Mucosa of rectum (tissue), 2 donors: ENCODE data around the gene TNFRSF18.

Experiments used
- H3K27ac ChIP-seq, 2 donors: one replicate each; pipeline ENCODE4 v1.7.0; 2013; ENCODE audit warnings: inconsistent platforms in 2 of 2, low read depth in 2 of 2, low read length in 2 of 2
- H3K27me3 ChIP-seq, 2 donors: one replicate each; pipeline ENCODE4 v1.7.0; 2013; ENCODE audit warnings: low read length in 2 of 2; ENCODE audit not compliant: control insufficient read depth in 2 of 2, insufficient read depth in 2 of 2
- H3K36me3 ChIP-seq, 2 donors: one replicate each; pipeline ENCODE4 v1.7.0; 2013; ENCODE audit warnings: low read length in 2 of 2; ENCODE audit not compliant: control insufficient read depth in 2 of 2, insufficient read depth in 2 of 2
- H3K4me1 ChIP-seq, 2 donors: one replicate each; pipeline ENCODE4 v1.7.0; 2013; ENCODE audit warnings: low read length in 2 of 2, mild to moderate bottlenecking in 1 of 2; ENCODE audit not compliant: control insufficient read depth in 2 of 2, insufficient read depth in 2 of 2
- H3K4me3 ChIP-seq, 2 donors: one replicate each; pipeline ENCODE4 v1.7.0; 2013; ENCODE audit warnings: low read length in 2 of 2
- H3K9ac ChIP-seq, 2 donors: one replicate each; pipeline ENCODE4 v1.7.0; 2013; ENCODE audit warnings: low read length in 2 of 2, low read depth in 1 of 2, mild to moderate bottlenecking in 1 of 2
- H3K9me3 ChIP-seq, 2 donors: one replicate each; pipeline ENCODE4 v1.7.0; 2013; ENCODE audit warnings: low read length in 2 of 2; ENCODE audit not compliant: control insufficient read depth in 2 of 2
- donor health status: healthy.
- donor health status: Normal muscosa, but diverticular disease.

Gene TNFRSF18

DNA sequence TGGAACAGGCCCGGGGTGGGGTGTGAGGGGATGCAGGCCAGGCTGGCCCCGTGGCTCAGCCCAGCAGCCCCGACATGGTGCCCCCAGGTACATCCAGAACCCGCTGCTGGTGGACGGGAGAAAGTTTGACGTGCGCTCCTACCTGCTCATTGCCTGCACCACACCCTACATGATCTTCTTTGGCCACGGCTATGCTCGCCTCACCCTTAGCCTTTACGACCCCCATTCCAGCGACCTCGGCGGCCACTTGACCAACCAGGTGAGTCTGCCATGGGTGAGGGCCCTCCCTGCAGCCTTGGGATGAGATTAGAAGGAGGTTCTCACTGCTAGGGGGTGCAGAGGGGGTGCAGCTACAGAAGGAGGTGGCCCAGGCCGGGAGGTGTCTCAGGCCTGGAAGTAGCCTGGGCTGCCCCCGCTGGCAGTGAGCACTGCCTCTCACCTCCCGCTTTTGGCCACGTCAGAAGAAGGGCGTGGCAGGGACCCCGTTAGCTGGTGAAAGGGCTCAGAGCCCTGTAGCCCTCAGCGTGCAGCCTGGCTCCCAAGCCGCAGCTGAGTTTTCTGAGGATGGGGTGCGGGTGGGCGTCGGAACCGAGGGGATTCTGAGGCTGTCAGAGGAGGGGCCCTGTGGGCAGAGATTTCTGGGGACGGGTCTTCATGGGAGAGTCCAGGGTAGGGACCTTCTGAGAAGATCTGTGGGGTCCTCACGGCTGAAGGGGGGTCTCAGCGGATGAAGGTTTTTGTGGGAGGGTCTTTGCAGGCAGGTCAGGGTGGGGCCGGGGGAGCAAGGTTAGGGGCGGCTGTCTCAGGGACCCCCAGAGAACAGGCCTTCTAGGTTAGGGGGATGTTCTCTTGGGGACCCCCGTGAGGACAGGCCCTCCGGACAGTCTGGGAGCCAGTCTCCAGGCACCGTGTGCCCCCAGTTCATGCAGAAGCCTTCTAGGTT lies 22.3 kb downstream of the TNFRSF18 start:
- H3K27ac ChIP-seq = no peak overlapping the region
- H3K9ac ChIP-seq = no peak overlapping the region
- H3K9me3 ChIP-seq = no peaks in the 10 kb centered on the region
- no peaks in the 10 kb centered on the region for H3K27me3 ChIP-seq
- no peak overlapping the region for H3K4me3 ChIP-seq
- H3K36me3 ChIP-seq = no peaks in the 10 kb centered on the region
- H3K4me1 ChIP-seq = no peaks in the 10 kb centered on the region

DNA sequence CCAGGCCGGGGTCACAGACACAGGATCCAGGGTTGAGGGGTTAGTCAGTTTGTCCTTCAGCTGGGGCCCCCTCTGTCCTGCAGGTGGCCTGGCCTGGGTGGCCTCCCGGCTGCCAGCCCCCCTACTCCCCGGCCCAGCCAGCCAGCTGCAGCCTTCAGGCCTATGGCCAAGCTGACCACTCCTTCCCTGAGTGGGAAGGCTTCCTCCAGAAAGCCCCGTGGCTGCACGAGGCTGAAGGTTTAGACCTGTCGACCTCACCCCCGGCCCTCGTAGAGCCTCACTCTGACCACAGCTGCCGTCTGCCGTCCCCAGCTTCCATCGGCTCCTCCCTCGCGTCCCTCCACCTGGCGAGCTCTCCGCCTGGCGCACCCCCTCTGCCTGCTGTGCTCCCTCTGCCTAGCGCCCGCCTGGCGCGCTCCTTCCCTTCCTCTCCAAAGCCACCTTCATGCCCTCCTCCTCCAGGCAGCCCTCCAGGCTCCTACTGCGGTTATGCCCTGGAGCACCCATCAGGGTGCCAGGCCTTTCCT lies 23.1 kb downstream of the TNFRSF18 start:
- no peak overlapping the region for H3K27ac ChIP-seq
- no peaks in the 10 kb centered on the region for H3K27me3 ChIP-seq
- no peaks in the 10 kb centered on the region for H3K36me3 ChIP-seq
- no peak overlapping the region for H3K4me3 ChIP-seq
- no peaks in the 10 kb centered on the region for H3K9me3 ChIP-seq
- H3K4me1 ChIP-seq = no peaks in the 10 kb centered on the region
- no peak overlapping the region for H3K9ac ChIP-seq

DNA sequence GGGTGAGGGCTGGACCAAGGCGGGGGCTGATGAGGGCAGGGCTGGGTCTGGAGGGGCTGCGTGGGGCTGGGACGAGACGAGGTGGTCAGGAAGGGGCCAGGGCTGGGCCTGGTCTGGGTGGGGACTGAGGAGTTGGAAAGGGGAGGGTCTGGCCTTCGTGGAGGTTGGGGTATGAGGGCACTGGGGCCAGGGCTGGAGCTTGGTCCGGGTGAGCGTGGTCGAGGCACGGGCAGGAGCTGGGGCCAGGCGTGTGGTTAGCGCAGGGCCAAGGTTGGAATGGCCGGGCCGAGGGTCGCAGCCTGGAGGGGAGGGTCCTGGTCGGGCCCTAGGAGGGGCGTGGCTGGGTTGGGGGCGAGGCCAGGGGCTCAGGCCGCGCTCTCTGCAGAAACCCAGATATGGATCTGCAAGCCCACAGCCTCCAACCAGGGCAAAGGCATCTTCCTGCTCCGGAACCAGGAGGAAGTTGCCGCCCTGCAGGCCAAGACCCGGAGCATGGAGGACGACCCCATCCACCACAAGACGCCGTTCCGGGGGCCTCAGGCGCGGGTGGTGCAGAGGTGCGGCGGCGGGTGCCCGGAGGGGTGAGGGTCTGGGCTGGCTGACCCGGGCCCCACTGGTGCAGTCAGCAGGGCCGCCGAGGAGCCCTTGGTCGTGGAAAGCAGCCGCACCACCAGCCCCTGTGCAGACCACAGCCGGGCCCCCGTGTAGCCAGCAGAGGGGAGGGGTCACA lies 23.7 kb downstream of the TNFRSF18 start:
- no peaks in the 10 kb centered on the region for H3K36me3 ChIP-seq
- peaks cover 0 to 2% of the 10 kb centered on the region in 2 donors for H3K27me3 ChIP-seq
- no peaks in the 10 kb centered on the region for H3K9me3 ChIP-seq
- H3K9ac ChIP-seq = no peak overlapping the region
- no peak overlapping the region for H3K4me3 ChIP-seq
- no peak overlapping the region for H3K27ac ChIP-seq
- no peaks in the 10 kb centered on the region for H3K4me1 ChIP-seq

- no peak overlapping the region for H3K27ac ChIP-seq
- H3K9ac ChIP-seq = no peak overlapping the region
- no peaks in the 10 kb centered on the region for H3K9me3 ChIP-seq
- H3K27me3 ChIP-seq = peaks cover 0 to 6% of the 10 kb centered on the region in 2 donors
- no peaks in the 10 kb centered on the region for H3K36me3 ChIP-seq
- H3K4me3 ChIP-seq = no peak overlapping the region
- no peaks in the 10 kb centered on the region for H3K4me1 ChIP-seq
Observed at GRCh38 chr1:1181938-1182410, 24.4 kb downstream of the TNFRSF18 start.

DNA sequence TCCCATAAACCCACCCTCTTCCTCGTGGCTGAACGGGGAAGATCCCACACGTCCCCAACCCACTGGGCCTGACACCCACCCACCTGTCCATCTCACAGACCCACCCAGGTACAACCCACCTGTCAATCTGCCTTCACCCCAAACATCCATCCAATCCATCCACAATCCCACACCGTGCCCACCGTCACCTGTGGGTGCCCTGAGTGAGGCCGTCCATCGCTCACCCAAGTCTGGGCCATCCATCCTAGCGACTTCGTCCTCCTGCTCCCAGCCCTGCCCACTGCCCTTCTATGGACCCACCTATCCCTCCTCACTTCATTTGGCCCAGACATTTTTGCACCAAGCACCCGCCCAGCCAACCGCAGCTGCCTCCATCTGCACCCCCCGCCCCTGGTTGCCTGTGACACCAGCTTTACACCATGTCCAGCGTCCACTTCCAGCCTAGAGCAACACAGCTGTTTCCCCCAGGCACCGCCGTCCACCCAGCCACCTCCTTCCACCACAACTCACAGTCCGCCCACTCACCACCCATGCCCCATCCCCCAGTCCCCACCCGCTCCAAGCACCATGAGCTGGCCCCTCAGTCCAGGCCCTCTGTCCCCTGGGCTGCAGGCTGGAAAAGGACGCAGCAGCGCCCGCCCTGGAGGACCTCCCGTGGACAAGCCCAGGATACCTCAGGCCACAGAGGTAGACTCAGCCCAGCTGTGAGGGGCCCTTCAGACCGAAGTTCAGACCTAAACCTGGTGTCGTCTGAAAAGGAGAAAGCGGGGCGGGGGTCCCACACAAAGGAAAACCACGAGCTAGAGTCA lies 25.1 kb downstream of the TNFRSF18 start:
- no peaks in the 10 kb centered on the region for H3K36me3 ChIP-seq
- no peak overlapping the region for H3K4me3 ChIP-seq
- H3K27ac ChIP-seq = no peak overlapping the region
- peaks cover 0 to 12% of the 10 kb centered on the region in 2 donors for H3K27me3 ChIP-seq
- H3K9ac ChIP-seq = no peak overlapping the region
- H3K4me1 ChIP-seq = no peaks in the 10 kb centered on the region
- no peaks in the 10 kb centered on the region for H3K9me3 ChIP-seq

DNA sequence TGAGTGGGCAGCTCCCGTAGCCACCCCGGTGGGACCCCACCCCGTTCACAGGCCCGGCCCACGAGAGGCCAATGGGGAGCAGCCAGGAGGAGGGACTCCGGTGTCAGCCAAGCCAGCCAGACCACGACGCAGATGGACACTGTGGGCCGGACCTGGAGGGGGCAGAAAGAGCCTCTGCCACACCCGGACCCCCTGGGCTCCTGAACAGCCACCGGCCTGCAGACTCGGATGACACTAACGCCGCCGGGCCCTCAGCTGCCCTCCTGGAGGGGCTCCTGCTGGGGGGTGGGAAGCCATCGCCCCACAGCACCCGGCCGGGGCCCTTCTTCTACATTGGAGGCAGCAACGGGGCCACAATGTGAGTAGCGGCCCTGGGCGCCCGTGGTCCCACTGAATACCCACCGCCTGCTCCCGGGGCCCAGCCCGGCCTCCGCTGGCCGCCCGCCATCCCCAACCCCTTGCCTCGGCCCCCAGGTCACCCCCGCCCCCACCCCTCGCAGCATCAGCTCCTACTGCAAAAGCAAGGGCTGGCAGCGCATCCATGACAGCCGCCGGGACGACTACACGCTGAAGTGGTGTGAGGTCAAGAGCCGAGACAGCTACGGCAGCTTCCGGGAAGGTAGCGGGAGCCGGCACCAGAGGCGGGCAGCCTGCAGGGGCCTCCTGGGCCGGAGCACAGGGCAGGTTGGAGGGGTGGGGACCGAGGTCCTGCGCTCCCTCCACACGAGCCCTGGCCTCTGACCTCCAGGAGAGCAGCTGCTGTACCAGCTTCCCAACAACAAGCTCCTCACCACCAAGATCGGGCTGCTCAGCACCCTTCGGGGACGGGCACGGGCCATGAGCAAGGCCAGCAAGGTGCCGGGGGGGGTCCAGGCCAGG lies 26.2 kb downstream of the TNFRSF18 start:
- Histone ChIP-seq H3K9ac (no peak overlapping the region), H3K4me1 (no peaks in the 10 kb centered on the region), H3K9me3 (no peaks in the 10 kb centered on the region), H3K27ac (no peak overlapping the region), H3K27me3 (peaks cover 0 to 14% of the 10 kb centered on the region in 2 donors), H3K36me3 (no peaks in the 10 kb centered on the region), H3K4me3 (no peak overlapping the region)

DNA sequence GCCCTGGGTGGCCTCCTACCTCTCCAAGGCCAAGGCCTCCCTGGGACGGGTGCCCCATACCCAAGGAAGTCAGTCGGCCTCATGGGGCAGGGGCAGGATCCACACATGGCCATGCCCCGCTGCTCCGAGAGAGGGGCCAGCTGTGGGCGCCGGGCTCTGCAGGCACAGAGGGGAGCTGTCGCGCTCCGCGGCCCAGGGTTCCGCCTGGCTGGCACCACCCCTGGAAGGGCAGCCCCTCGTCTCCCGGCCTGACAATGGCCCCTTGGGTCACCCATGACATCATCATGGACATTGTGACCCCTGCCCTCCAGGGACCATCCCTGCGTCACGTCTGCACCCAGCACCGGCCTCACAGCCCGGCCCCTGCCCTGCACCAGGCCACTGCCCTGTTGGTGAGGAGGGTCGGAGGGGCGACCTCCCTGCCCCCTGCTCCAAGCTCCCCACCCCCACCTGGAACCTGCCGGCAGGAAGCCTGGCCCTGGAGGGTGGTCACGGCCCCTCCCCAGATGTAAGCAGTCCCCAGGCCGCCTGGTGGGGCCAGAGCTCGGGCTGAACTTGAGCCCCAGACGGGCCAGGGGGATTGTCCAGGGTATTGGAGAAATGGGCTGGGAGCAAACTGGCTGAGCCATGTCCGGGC lies 26.9 kb downstream of the TNFRSF18 start:
- Histone ChIP-seq H3K4me3 (no peak overlapping the region), H3K9me3 (no peaks in the 10 kb centered on the region), H3K27me3 (peaks cover 0 to 14% of the 10 kb centered on the region in 2 donors), H3K36me3 (no peaks in the 10 kb centered on the region), H3K27ac (no peak overlapping the region), H3K9ac (no peak overlapping the region), H3K4me1 (no peaks in the 10 kb centered on the region)

DNA sequence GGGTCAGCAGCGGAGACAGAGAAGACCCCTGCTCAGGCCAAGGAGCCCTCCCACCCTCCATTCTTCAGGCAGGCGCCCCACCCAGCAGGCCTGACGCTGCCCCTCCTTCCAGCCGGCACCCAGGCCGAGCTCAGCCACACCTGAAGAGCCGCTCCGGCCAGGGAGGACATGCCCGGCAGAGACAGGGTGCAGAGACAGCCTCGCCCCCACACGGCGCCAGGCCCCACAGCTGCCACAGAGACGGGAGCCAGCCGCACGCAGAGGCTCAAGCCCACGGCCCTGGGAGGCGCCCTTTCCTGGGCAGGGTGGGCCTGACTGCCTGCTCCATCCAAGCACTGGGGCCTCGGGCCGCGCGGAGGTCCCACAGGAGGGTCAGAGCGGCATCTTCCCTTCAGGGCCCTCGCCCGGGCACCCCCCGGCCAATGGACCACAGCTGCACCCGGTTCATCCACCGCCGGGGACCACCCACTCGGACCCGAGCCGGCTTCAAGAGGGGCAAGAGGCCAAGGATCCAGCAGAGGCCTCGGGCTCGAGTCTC lies 27.5 kb downstream of the TNFRSF18 start:
- Histone ChIP-seq H3K9me3 (no peaks in the 10 kb centered on the region), H3K27me3 (peaks cover 0 to 14% of the 10 kb centered on the region in 2 donors)

More for the DNA sequence above, 27.5 kb downstream of the TNFRSF18 start:
- no peaks in the 10 kb centered on the region for H3K4me1 ChIP-seq
- no peaks in the 10 kb centered on the region for H3K36me3 ChIP-seq
- H3K4me3 ChIP-seq = no peak overlapping the region
- H3K27ac ChIP-seq = no peak overlapping the region
- no peak overlapping the region for H3K9ac ChIP-seq
